HepG2 (cell line): ENCODE results near the gene PRSS36. TPM values are rescaled to one million over a fixed set of nuclear protein-coding genes. Genes with fewer than 3 reads are reported as not detected.
A peak's percentile ranks its signal among the peaks of the same experiment; 100 is the strongest.

Source experiments
- ATF5 ChIP-seq: sonication (generic); formaldehyde crosslinking; IDR thresholded peaks from 2 replicates; pipeline ENCODE4 v1.4.0; 2020; ENCODE audit warnings: mild to moderate bottlenecking, low read depth, missing genetic modification reagents
- DMTF1 ChIP-seq: sonication (generic); formaldehyde crosslinking; IDR thresholded peaks from 2 replicates; pipeline ENCODE4 v1.4.0; 2020; ENCODE audit warnings: mild to moderate bottlenecking, missing genetic modification reagents
- DPF2 ChIP-seq: sonication (generic); formaldehyde crosslinking; IDR thresholded peaks from 2 replicates; pipeline ENCODE4 v1.4.0; 2020; ENCODE audit warnings: mild to moderate bottlenecking, low read depth, missing genetic modification reagents, borderline replicate concordance
- GPN1 ChIP-seq: sonication (generic); formaldehyde crosslinking; IDR thresholded peaks from 2 replicates; pipeline ENCODE4 v1.5.1; 2020; ENCODE audit warnings: missing genetic modification reagents, borderline replicate concordance
- KMT2B ChIP-seq: IDR thresholded peaks from 2 replicates; pipeline ENCODE4 v1.6.1; 2016; ENCODE audit warnings: missing genetic modification reagents, missing compliant biosample characterization
- PAX8 ChIP-seq: sonication (generic); formaldehyde crosslinking; IDR thresholded peaks from 2 replicates; pipeline ENCODE4 v1.8.0; 2022; ENCODE audit warnings: mild to moderate bottlenecking, missing genetic modification reagents, borderline replicate concordance
- POLR2A ChIP-seq, 2 experiments: IDR thresholded peaks; 2 replicates each; pipeline ENCODE4 v1.6.1; 2011; ENCODE audit warnings: low read depth in 2 of 2, low read length in 2 of 2, mild to moderate bottlenecking in 1 of 2, moderate library complexity in 1 of 2; ENCODE audit not compliant: insufficient read depth in 1 of 2
- PREB ChIP-seq: sonication (generic); formaldehyde crosslinking; IDR thresholded peaks from 2 replicates; pipeline ENCODE4 v1.4.0; 2020; ENCODE audit warnings: missing genetic modification reagents
- REXO4 ChIP-seq: sonication (generic); formaldehyde crosslinking; IDR thresholded peaks from 2 replicates; pipeline ENCODE4 v1.8.0; 2022; ENCODE audit warnings: missing genetic modification reagents, mild to moderate bottlenecking, borderline replicate concordance
- XRCC5 ChIP-seq: fragments of 200-400 bp; formaldehyde crosslinking; optimal IDR thresholded peaks from 2 replicates; pipeline ENCODE3; 2017; ENCODE audit warnings: mild to moderate bottlenecking, low read length
- ZBTB3 ChIP-seq: sonication (generic); formaldehyde crosslinking; IDR thresholded peaks from 2 replicates; pipeline ENCODE4 v1.4.0; 2020; ENCODE audit warnings: low read depth, mild to moderate bottlenecking, moderate library complexity, missing genetic modification reagents, borderline replicate concordance
- ZBTB8A ChIP-seq: sonication (generic); formaldehyde crosslinking; IDR thresholded peaks from 2 replicates; pipeline ENCODE4 v1.4.0; 2020; ENCODE audit warnings: mild to moderate bottlenecking, low read depth, missing genetic modification reagents, borderline replicate concordance
- ZNF12 ChIP-seq: sonication (generic); formaldehyde crosslinking; IDR thresholded peaks from 2 replicates; pipeline ENCODE4 v1.5.0; 2020; ENCODE audit warnings: missing genetic modification reagents
- ZNF383 ChIP-seq: sonication (generic); formaldehyde crosslinking; IDR thresholded peaks from 2 replicates; pipeline ENCODE4 v1.4.0; 2020; ENCODE audit warnings: missing genetic modification reagents, mild to moderate bottlenecking, borderline replicate concordance
- ZNF468 ChIP-seq: sonication (generic); formaldehyde crosslinking; IDR thresholded peaks from 2 replicates; pipeline ENCODE4 v1.8.0; 2022; ENCODE audit warnings: mild to moderate bottlenecking, moderate library complexity, missing genetic modification reagents
- ZNF556 ChIP-seq: sonication (generic); formaldehyde crosslinking; IDR thresholded peaks from 2 replicates; pipeline ENCODE4 v1.4.0; 2020; ENCODE audit warnings: mild to moderate bottlenecking, missing genetic modification reagents, borderline replicate concordance
- ZNF577 ChIP-seq: sonication (generic); formaldehyde crosslinking; IDR thresholded peaks from 2 replicates; pipeline ENCODE4 v1.4.0; 2020; ENCODE audit warnings: mild to moderate bottlenecking, low read depth, missing genetic modification reagents, borderline replicate concordance
- ZNF678 ChIP-seq: sonication (generic); formaldehyde crosslinking; IDR thresholded peaks from 2 replicates; pipeline ENCODE4 v1.4.0; 2020; ENCODE audit warnings: mild to moderate bottlenecking, missing genetic modification reagents
- ZNF704 ChIP-seq: sonication (generic); formaldehyde crosslinking; IDR thresholded peaks from 2 replicates; pipeline ENCODE4 v1.8.1; 2023; ENCODE audit warnings: mild to moderate bottlenecking, inconsistent platforms, moderate library complexity, missing genetic modification reagents, borderline replicate concordance
- ZNF775 ChIP-seq: sonication (generic); formaldehyde crosslinking; IDR thresholded peaks from 2 replicates; pipeline ENCODE4 v1.4.0; 2020; ENCODE audit warnings: missing genetic modification reagents, mild to moderate bottlenecking, moderate library complexity, borderline replicate concordance
- ZNF782 ChIP-seq: sonication (generic); formaldehyde crosslinking; IDR thresholded peaks from 2 replicates; pipeline ENCODE4 v1.4.0; 2020; ENCODE audit warnings: missing genetic modification reagents, mild to moderate bottlenecking, borderline replicate concordance
- ZNF800 ChIP-seq: sonication (generic); formaldehyde crosslinking; IDR thresholded peaks from 2 replicates; pipeline ENCODE4 v1.4.0; 2020; ENCODE audit warnings: missing genetic modification reagents
- ZNF850 ChIP-seq: sonication (generic); formaldehyde crosslinking; conservative IDR thresholded peaks from 2 replicates; pipeline ENCODE4 v1.9.0; 2021; ENCODE audit warnings: mild to moderate bottlenecking, missing genetic modification reagents
- polyA plus RNA-seq, 8 experiments: library from polyadenylated mRNA; depleted of rRNA in 3 of 8; stranded (reverse) in 7 of 8; unstranded in 1 of 8; fragments of >200 nt; fragmentation: Illumina TruSeq in 4 of 8; extraction: Trizol in 4 of 8; gene quantifications; 2 replicates each; pipeline versions ENCODE4 v1.2.1 to v1.2.3, GENCODE V29; 2011 to 2016; ENCODE audit warnings: low read depth in 4 of 8, missing spikeins in 1 of 8, mixed read lengths in 1 of 8; ENCODE audit not compliant: insufficient read depth in 1 of 8
- total RNA-seq, 5 experiments: library from RNA; depleted of rRNA; stranded (reverse); fragments of >200 nt; fragmentation: Illumina TruSeq; extraction: Trizol; gene quantifications; 2 replicates each; pipeline ENCODE4 v1.2.3, GENCODE V29; 2016; ENCODE audit warnings: low read depth in 1 of 5

PRSS36 gene
- total and polyA plus RNA-seq, 2 of the 13 experiments (the other 11 are each of a cell fraction or from before 2014, with no cell fraction given), result 1.5 to 2.1 TPM

- TF ChIP-seq DMTF1, result no peak
- TF ChIP-seq ZNF704 (CRISPR knock-in tag), result 0 out of 2 replicates have a peak, but pooled peaks have one; percentile 86
- 0 out of 2 replicates have a peak, but pooled peaks have one; percentile 59 for TF ChIP-seq PAX8 (CRISPR knock-in tag)
- TF ChIP-seq ZNF556 (CRISPR knock-in tag), result no peak
- TF ChIP-seq ZNF383 (CRISPR knock-in tag), result peak; percentile 55; the same call in 1 of the 2 replicates
- TF ChIP-seq ZNF850 (CRISPR knock-in tag), result 0 out of 2 replicates have a peak, but pooled peaks have one; percentile 10
- no peak for TF ChIP-seq KMT2B (CRISPR knock-in tag)
- TF ChIP-seq ATF5 (CRISPR knock-in tag), result 0 out of 2 replicates have a peak, but pooled peaks have one; percentile 84
- TF ChIP-seq PREB (CRISPR knock-in tag), result no peak
- TF ChIP-seq ZBTB8A (CRISPR knock-in tag), result 0 out of 2 replicates have a peak, but pooled peaks have one; percentile 36
- 0 out of 2 replicates have a peak, but pooled peaks have one; percentile 65 for TF ChIP-seq REXO4
- no peak for TF ChIP-seq ZNF468
- TF ChIP-seq ZNF12 (CRISPR knock-in tag), result peak; percentile 36; the same call in 1 of the 2 replicates
- no peak for TF ChIP-seq GPN1 (CRISPR knock-in tag)
- TF ChIP-seq ZNF577, result 0 out of 2 replicates have a peak, but pooled peaks have one; percentile 50
- TF ChIP-seq ZNF782, result 0 out of 2 replicates have a peak, but pooled peaks have one; percentile 85
- 0 out of 2 replicates have a peak, but pooled peaks have one; percentile 85 for TF ChIP-seq ZBTB3 (CRISPR knock-in tag)
- 0 out of 2 replicates have a peak, but pooled peaks have one; percentile 16 for TF ChIP-seq DPF2 (CRISPR knock-in tag)
- TF ChIP-seq ZNF775 (CRISPR knock-in tag), result 0 out of 2 replicates have a peak, but pooled peaks have one; percentile 57
- no peak for TF ChIP-seq ZNF800
- 0 out of 2 replicates have a peak, but pooled peaks have one; percentile 49 for TF ChIP-seq ZNF678 (CRISPR knock-in tag)
- TF ChIP-seq XRCC5, result peak; percentile 0
- no peak for TF ChIP-seq POLR2A (IDR thresholded peaks at IDR 0.05; ENCODE audit: insufficient read depth in 1 of 2, low read depth in 2 of 2, low read length in 2 of 2)
These were observed 55.8 kb downstream of the PRSS36 start (continued) for GRCh38 chr16:31094088-31094423.
